ENCODE measurements around the gene RCN1.
"Not testable (repeated sequence)": the region's sequence is repeated elsewhere in the genome, so short reads cannot be mapped to it uniquely, and the experiment has no call there.

Gene RCN1

DNA sequence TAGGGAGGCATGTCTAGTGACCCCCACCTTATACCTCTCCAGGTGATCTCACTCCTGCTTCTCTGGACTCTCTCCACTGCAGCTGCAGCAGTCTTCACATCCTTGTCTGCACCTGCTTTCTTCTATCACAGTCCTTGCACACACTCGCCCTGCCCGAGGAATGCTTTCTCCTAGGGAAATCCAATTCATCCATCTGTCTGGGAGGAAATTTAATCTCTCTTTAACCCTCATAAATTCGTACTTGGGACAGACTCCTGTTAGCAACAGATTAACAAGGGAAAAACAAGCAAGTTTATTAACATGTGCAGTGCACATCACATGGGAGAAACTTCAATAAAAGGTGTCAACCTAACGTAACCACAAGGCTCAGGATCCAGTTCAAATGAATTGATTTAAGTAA lies 11.3 kb upstream of the RCN1 start:
- DNase-seq: no peak

- no peak for DNase-seq
Measured at GRCh38 chr11:32080361-32080980, 10.4 kb upstream of the RCN1 start.

DNA sequence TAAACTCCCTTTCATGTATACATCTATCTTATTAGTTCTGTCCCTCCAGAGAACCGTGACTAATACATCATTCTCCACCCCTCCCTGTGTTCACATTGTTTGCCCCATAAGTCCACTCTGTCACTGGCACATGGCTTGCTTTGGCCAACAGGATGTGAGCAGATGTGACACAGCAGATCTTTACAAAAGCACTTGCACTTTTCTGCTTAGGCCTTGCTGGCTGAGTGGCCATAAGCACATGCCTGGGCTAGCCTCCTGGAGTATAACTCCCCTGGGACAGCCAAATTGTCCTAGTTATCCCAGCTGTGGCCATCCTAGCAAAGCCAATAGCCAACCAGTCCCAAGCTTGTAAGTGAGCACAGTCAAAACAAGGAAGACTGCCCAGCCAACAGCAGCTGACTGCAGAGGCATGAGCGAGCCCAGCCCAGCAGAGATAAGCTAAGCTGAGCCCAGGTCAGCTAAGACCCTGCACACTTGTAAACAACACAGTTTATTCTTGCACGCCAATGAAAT lies 9.7 kb upstream of the RCN1 start:
- no peak for DNase-seq

GRCh38 chr11:32081901-32082300 lies 9.0 kb upstream of the RCN1 start:
- DNase-seq: no peak

DNA sequence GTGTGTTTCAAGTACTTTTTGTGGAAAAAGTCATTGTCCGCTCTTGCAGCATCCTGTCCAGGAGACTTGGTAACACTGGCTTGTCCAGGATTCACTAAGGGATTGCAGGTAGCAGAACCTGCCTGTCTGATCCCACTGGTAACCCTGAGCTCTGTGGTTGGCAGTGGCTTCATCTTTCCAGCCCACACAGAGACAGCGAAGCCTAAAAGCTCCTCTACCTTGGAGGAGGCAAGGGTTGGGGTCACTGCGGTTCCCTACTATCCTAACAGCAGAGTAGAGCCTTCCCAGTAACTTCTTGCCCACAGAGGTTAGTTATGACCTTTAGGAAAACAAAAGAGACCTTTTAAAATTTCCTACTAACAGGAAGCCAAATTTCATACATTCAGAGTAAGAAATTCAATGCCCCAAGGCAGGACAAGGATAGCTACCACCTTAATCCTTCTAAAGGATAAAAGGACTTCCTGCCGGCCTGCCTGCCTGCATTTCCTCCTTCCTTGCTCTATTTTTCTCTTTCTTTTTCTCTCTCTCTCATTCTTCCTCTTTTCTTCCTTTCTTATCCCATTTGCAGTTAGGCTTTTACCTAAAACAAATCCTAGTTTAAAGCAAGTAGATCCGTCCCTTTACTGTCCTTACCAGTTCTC lies 8.4 kb upstream of the RCN1 start:
- DNase-seq: no peak

GRCh38 chr11:32087597-32087996 lies 3.3 kb upstream of the RCN1 start:
- DNase-seq: no peak

DNA sequence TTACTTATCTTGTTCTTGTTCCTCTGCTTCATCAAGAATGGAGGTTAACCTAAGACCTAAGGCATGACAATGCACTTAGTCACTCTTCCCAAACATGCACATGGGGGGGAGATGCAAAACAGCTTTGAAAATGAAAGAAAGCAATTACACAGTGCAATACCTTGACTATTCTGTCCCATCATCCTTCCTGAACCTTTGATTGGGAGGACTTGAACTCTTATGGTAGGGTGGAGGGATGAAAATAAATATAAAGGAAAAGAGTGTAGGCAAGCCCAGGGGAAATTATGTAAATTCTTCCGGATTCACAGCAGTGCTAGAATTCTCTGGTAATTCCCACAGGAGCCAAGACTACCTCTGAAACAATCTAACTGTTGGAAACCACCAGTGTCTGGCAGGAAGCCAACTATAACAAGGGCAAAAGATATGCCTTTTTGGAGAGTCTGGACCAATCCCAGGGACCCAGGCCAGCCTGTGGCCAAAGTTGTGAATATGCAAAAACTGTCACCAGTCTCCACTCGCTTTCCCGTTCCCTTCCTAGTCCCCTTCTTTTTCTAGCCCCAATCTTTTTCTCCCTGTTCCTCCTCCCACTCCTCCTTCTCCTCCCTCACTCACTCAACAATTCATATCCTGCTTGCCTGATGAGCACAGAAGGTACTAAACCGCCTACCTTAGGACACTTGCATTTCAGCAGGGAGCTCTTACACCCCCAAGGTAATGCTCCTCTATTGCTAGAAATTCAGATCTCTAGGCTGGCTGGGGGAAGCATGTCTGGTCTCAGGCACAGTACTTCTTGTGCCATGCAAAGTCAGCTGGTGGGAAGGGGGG lies 2.5 kb upstream of the RCN1 start:
- DNase-seq: peak in 1 of 51 donors; percentile 76

DNA sequence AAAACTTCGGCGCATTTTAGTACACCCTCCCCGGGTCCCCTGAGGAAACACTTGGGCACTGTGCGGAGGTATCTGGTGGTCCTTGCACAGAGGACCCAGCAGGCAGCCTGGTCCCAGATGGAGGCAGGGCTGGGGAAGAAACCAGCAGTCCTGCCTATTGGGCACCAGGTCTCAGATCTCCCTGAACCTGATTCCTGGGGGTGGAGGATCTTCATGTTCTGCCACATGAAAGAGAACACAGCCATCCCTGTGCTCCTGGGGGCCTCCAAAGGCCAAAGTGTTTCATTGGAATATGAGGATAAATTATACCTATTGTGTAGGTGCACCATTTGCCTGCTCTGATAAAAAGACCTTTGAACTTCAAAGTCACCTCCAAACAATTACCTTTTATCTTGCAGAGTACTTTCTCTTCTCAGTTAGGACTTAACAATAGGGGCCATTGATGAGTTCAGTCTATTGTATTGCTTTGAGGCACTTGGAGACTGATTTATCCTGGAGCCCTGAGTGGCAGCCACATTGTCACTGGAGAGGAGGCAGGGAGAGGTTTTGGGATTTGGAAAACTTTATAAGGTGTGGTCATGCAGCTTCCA lies 1.8 kb downstream of the RCN1 start:
- peak in 1 of 51 donors; percentile 11 for DNase-seq

DNA sequence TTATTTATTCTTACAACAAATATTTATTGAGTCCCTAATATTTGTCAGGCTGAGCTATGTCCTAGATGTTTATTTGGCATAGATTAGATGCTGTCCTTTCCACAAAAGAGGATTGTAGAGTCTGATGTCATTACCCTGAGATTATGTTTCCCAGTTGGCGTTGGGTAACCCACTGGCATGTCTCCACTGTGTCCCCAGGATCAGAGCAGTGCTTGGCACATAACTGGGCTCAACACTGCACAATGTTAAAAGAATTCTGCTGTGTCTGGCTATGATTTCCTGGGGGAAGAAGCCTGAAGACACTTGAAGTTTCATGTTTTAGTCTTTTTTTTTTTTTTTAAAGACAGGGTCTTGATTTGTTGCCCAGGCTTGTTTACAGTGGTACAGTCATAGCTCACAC lies 4.0 kb downstream of the RCN1 start:
- DNase-seq: no peak

GRCh38 chr11:32098142-32098903 lies 7.4 kb downstream of the RCN1 start:
- DNase-seq: no peak

- DNase-seq: no peak
Measured at GRCh38 chr11:32099516-32099915, 8.6 kb downstream of the RCN1 start.

GRCh38 chr11:32100495-32100894 lies 9.6 kb downstream of the RCN1 start:
- no peak for DNase-seq

DNA sequence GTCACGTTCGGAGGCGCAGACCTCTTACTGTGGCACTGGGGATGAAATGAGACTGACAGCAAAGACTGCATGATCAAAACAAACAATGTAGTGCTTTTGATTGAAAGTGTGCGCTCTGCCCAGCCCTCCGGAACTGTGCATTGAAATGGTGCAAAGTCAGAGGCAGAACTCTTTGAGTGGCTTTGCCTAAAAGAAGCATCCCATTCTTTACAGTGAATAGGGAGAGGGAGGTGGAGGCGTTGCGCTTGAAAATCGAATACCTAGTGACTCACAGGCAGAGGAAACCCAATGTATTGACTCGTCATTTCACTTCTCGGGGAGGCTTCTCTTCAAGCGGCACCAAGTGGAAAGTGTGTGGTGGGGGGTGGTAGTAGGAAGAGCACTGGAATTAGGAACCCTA lies 10.9 kb downstream of the RCN1 start:
- DNase-seq: peak in 1 of 51 donors; percentile 7

DNA sequence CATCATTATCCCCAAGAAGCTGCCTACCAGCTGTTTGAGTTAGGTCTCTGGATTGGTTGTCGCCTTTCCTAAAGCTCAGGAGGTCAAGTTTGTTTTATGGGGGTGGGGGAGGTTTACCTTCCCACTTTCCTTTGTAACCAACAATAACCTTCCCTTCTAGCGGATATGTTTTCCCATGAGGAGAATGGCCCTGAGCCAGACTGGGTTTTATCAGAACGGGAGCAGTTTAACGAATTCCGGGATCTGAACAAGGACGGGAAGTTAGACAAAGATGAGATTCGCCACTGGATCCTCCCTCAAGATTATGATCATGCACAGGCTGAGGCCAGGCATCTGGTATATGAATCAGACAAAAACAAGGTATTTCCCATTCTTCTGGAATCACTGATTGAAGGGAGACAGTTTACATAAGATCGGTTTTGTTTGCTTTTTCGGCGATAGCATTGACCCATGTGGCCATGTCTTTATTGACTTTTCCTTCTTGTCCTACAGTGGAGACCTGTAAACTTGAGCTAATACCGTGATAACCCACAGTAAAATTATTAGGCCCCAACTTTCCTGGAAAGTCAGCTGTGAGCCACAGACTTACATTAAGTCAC lies 12.3 kb downstream of the RCN1 start:
- DNase-seq: not testable (repeated sequence)

DNA sequence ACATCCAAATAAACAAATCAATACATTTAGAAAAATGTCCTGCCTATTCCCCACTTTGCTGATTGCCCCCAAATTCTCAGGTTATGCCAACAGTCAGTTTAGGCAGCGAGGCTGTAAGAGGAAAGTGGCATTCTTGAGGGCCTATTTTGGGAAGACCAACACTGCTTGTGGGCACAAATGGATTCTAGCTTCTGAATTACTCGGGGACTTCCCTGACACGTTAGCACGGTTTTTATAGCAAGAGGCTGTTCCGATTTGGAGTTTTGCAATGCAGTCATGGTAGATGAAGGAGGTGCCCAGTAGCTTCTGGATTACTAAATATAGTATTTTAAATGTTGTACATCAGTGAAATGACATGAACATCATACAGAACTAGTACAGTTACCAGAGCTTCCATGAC lies 13.1 kb downstream of the RCN1 start:
- DNase-seq: no peak

- no peak for DNase-seq
Measured at GRCh38 chr11:32105871-32106560, 15.1 kb downstream of the RCN1 start.

DNA sequence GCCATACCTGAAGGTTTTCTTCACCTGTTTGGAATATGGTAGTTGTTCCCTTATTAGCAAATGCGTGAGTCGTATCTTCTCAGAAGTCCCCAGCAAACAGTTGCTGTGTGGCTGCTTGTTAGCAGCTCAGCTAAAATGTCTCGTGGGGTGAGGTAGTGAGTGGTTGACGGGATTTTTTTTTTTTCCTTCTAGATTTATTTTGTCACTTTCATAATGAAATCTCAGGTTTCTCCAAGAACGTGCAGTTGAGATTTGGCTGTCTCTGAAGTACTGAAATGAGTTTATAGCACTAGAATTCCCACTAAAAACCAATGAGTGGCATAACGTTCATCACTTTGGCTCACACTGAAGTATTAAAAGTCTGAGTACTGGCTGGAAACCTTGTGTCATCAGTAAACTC lies 16.8 kb downstream of the RCN1 start:
- no peak for DNase-seq

DNA sequence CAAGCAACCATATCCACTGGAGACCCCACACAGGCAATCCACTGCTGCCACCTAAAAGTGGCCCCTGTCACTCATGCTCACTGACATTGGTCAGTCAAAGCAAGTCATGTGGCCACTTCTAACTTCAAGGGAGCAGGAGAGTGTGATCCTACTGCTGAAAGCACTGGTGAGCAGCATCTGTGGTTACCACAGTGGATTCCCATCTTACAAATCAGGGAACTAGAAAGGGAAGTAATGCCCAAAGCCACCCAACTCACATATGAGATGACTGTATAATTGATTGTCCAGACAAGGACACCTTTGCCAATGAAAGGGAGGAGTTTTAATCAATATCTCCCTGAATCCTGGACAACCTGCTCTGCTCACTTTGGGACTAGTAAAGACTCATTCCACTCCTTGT lies 17.7 kb downstream of the RCN1 start:
- no peak for DNase-seq

GRCh38 chr11:32109138-32109537 lies 18.3 kb downstream of the RCN1 start:
- DNase-seq: no peak

GRCh38 chr11:32109592-32109991 lies 18.7 kb downstream of the RCN1 start:
- DNase-seq: no peak

All from hypothalamus (tissue), 51 donors.